Measurements from ENCODE around the gene PLD1.

- TF ChIP-seq CTCF (IDR thresholded peaks at IDR 0.05) (no peak), EZH2 (IDR thresholded peaks at IDR 0.05) (no peak)
Observed at GRCh38 chr3:171607452-171607851, 202.8 kb downstream of the PLD1 start.
